ENCODE results near the gene HOXA10.

Gene HOXA10

DNA sequence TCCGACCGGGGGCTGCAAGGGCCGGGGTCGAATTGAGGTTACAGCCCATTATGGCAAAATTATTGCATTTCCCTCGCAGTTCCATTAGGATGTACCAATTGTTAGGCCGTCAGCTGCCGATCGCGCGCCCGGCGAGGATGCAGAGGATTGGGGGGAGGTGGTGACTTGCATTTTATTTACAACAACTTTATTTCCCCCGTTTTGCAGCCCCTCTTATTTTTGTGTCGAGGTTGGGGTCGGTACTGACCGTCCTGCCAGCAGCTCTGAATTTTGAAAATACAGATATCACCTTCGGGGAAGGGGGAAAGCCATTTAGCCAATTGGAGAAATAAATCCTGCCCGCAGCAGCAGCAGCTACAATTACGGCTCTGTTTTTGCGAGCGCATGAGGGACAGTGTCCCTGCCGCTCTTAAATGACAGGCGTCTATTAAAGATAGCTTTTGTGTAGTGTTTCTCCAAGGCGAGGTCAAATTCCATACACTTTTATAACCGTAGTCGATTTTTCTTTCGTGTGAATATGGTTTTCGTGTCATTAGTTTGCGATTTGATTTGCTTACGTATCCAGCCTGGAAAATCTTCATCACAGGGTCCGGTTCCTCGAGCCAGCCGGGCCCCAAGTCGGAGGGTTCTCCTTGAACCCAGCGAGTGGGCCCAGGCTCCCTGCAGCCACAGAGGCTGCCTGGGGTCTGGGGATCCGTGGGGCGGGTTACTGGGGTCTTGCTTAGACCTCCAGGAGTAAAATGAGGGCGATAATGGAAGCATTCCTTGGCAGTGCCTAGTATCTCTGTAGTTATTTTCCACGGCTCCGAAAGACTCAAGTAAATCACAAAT, 30.0 kb downstream of the HOXA10 start:
- DNase-seq (ENCODE audit: low spot score), result no peak

DNA sequence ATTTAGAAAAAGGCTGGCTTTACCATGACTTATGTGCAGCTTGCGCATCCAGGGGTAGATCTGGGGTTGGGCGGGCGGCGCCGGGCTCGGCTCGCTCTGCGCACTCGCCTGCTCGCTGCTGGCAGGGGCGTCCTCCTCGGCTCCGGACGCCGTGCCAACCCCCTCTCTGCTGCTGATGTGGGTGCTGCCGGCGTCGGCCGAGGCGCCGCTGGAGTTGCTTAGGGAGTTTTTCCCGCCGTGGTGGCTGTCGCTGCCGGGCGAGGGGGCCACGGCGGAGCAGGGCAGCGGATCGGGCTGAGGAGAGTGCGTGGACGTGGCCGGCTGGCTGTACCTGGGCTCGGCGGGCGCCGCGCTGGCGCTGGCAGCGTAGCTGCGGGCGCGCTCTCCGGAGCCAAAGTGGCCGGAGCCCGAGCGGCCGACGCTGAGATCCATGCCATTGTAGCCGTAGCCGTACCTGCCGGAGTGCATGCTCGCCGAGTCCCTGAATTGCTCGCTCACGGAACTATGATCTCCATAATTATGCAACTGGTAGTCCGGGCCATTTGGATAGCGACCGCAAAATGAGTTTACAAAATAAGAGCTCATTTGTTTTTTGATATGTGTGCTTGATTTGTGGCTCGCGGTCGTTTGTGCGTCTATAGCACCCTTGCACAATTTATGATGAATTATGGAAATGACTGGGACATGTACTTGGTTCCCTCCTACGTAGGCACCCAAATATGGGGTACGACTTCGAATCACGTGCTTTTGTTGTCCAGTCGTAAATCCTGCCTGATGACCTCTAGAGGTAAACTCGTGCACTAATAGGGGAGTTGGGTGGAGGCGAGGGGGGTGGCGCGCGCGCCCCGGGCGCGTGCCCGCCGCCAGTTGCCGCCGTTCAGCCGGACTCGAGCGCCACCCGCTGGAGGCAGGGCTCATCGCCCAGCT, 30.8 kb downstream of the HOXA10 start, which contains the start of gene HOXA5:
HOXA5 (minus strand) TSS at position 659 of the 927 bp plus-strand sequence; CDS start at position 585, 74 bp downstream.
- DNase-seq (ENCODE audit: low spot score), result no peak

DNA sequence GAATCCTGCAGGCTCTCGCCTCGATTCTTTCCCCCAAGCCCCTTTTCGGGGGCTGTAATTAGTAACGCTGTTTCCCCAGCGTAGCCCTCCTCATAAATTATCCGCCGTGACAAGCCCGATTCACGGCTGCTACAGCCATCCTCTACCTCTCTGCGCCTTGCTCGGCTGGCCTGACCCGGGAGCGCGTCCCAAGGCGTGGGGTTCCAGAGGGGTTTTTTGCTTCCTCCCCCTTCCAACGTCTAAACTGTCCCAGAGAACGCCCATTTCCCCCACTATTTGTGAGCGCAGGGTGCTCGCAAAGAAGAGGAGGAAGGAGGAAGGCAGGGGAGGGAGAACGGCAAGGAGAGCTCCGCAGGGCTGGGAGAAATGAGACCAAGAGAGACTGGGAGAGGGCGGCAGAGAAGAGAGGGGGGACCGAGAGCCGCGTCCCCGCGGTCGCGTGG, 31.5 kb downstream of the HOXA10 start:
- no peak for DNase-seq (ENCODE audit: low spot score)

DNA sequence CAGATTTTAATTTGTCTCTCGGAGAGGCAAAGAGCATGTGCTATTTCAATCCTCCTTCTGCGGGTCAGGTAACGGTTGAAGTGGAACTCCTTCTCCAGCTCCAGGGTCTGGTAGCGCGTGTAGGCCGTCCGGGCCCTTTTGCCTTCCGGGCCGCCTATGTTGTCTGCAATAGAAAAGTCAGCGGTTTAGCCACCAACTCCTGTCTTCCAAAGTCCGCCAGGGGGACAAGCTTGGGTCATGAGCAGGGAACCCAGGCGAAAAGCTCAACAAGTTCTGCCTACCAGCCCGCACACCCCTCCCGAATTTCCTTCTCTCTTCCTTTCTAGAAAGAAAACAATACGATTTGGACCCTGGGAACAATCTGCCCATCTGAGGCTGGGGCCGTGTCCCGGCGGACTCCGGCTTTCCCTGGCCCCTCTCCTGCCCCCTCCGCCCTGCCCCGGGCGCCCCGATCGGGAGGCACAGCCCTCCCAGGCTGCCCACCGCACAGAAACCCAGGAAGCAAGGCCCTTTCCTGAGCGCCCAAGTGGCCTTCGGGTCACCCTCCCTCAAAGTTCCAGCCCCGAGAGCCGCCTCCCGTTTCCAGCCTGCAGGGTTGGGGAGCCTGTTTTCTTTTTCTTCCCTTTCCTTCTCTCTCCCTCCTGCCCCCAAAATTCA, 32.1 kb downstream of the HOXA10 start:
- DNase-seq (ENCODE audit: low spot score), result no peak

DNA sequence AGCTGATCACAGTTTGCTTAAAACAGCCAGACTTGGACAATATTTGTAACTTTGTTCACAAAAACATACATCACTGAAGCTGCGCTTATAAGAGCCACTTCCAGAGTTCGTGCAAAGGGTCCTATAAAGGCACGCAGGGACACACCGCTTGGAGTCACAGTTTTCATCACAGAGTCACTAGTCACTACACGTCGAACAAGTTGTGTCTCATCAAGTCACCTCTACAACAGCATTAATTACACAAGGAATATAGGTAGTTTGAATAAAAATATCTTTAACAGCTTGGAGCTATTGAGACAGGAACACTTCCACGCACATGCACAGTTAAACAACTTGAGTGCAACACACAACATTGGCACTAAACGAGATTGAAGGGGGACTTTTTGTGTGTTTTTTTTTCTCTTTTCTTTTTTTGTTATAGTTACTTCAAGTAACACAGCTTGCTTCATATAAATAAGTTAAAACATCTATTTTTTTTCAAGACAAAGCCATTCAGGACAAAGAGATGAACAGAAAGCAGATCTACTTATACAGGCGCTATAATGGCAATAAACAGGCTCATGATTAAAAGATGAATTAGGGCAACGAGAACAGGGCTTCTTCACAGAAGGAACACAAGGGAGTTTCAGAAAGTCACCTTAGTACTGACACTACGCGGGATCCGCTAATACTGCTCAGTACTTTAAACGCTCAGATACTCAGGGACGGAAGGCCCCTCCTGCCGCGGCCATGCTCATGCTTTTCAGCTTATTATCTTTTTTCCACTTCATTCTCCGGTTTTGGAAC, 32.8 kb downstream of the HOXA10 start:
- DNase-seq (ENCODE audit: low spot score), result no peak

DNA sequence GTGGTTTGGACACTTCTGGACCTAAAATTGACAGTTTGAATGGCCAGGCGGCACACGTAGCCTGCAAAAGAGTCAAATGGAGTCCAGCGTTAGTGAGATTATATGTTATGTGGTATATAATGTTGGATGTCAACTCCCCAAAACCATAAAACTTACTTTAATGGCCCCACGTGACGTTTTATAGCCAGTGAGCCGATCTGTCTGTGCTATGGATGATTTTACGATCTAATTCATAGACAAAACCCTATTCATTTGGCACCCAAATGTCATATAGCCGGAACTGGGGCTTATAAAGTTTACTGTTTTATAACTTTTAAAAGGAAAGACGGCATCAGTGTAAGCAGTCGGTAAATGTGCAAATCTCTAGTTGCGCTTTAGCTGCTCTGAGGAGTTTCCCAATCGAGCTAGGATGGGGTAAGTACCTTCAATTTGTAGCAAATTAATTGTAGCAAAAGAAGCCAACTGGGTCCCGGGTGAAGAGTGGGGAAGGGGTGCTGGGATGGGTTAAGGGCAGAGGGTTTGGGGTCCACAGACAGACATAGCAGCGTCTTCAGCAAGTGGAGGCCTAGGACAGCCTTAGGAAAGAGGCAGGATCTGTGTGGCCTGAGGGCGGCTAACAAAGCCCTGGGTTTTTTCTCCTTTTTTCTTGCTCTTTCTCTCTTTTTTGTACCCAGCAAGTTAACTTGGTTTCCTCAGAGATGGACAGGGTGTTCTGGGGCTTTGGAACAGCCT, 33.8 kb downstream of the HOXA10 start:
- no peak for DNase-seq (ENCODE audit: low spot score)

DNA sequence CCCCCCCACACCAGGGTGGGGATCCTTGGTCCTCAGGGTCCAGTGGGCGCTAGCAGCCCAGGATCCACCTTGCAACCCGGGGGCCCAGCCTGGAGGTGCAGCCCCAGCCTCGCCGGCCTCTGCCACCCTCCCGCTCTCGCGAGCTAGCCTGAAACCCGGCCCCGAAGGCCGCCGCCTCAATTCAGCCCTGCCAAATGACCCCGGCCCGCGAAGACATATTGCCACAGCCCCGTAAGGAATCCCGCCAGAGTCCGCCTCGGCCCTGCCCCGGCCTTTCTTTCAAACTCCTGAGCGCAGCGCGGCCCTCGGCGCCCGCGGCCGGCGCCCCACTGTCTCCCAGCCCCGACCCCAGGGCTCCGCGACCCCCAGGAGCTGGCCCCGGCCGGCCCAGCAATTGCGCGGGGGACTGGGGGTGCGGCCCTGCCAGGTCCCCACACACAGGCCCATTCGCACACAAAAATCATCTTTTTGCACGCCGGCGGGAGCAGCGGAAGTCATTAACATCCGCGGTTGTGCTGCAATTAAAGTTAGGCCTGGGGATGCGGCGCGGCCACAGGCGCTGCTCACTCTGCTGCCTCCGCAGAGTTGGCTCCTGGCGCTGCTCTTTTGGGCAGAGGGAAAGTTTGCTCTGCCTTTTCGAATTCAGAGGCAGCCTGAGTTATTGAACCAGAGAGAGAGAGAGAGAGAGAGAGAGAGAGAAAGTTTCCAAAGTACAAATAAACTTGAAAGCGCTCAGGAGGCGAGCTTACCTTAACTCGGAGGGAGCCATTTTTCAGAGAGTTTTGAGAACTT, 34.6 kb downstream of the HOXA10 start:
- DNase-seq (ENCODE audit: low spot score), result no peak

DNA sequence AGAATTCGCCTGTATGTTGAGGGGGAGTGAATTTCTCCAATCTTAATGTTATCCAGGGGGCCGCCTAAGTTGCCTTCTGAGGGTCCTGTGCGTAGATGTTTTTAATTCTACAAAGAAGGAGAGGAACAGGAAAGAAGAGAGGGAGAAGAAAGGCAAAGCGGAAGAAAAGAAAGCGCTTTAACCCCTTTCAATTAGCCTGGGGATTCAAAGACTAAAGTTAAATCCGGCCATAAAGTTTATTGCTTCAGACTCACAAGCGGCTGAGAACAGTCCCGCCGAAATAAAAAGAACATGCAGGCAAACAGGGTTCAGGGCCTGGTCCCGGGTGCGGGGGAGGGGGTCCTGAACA, 35.2 kb downstream of the HOXA10 start:
- DNase-seq (ENCODE audit: low spot score), result no peak

DNA sequence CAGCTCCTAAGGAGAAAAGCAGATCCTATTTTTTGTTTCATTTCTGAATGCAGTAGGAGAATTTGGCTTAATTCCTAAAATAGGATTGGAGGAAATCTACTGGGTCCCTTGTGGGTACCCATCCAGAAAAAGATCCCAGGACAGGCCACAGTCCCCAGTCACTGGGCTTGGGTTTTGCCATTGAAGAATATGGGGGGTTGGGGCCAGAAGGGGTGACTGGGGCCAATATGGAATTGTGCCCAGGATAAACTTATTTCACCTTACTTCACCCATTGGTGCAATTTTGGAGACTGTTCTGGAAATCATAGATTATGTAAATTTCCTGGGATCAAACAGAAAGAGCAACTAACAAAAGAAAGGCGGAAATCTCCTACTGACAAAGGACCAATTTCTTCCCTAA, 35.6 kb downstream of the HOXA10 start:
- no peak for DNase-seq (ENCODE audit: low spot score)

DNA sequence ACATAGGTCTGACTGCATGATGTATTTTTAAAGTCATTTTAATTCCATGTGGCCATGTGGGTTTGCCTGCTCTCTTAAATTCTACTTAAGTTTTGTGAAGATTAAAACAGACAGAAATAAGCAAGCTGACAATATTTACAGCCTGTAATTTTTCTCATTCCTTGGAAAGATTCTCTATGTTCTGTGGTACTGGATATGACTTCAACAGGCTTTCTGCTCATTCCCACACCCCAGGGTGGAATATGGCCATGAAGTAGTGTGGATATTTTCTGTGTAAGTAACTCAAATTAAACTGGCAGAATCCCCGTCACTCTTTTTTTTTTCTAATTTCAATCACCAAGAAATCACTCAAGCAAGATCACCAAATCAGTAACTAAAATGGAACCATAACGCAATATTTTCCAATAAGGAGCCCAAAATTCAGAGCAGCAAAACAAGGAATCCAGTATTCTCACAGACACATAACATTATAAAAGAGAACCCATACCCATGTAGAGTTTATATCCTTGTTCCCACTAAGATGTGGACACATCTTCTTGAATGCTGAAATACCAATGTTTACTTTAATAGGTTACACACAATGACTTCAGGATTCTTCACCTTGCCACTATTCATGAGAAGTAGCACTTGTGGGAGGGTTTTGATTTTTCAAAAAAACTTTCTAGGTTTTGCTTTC, 36.3 kb downstream of the HOXA10 start:
- DNase-seq (ENCODE audit: low spot score), result no peak

DNA sequence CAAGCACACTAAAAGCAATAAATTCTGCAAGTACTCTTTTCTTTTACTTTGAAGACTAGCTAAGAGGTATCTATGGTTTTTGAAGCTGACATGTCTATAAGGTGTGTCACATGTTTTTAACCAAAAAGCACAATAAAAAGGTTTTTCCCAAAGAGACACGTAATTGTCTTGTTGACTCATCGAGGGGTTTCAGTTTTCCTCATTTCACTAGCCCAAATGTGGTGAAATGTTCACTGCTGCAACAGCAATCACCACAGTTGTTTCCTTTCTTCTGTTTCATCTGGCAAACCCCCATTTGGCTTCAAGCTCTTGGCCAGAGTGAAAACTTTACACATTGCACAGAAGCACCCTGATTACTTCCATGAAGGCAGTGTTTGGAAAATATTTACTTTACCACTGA, 39.7 kb downstream of the HOXA10 start:
- DNase-seq (ENCODE audit: low spot score), result peak; percentile 91

DNA sequence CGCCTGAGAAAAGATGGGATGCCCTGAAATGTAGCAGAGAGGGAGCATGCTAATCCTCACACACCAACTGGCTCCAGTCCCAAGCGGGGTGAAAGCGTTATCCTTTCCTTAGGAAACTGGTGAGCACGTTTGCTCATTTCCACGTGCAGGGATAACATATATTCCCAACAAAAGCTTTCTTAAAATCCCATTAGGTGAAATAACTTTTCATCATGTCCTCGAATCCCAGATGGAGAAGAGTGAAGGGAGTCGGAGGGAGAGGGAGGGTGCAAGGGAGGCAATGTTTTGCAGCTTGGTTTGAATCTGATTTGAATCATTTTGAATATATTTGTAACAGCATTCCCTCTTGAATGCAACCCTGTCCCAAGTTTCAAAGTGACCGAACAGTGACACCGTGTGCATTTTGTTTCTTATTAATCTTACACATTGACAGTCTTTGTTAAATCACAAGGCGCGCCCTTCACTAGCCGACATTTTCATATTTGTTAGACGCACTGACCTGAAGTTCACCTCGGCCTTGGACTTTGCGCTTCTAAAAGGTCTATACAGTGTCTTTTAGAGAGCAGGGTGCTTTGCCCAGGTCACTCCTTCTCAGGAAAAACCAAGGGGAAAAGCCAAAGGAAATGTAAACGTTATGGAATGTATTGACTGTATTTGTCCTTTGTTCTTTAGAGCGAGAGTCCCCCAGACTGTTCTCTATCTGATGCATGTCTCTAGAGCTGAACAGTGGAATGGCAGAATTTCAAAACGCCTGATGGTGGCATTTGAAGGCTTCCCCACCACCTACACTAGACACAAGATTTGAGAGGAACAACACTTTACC, 40.5 kb downstream of the HOXA10 start:
- no peak for DNase-seq (ENCODE audit: low spot score)

DNA sequence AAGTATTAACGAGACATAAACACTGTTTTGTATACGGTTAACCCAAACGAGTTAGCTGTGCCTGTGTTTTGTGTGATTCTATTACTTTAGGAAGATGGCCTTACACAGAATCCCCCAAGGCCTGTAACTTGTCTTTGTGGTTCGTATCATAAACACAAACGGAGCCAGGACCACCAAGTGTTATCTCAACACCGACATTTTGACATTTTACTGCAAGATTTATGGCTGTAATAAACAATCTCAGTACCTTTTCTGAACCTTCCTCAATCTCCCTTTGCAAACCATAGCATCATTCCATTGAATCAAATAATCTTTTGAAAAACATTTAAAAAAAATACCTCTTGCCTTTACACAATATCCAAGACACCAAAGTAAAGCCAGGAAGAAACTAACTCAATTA, 41.1 kb downstream of the HOXA10 start:
- no peak for DNase-seq (ENCODE audit: low spot score)

DNA sequence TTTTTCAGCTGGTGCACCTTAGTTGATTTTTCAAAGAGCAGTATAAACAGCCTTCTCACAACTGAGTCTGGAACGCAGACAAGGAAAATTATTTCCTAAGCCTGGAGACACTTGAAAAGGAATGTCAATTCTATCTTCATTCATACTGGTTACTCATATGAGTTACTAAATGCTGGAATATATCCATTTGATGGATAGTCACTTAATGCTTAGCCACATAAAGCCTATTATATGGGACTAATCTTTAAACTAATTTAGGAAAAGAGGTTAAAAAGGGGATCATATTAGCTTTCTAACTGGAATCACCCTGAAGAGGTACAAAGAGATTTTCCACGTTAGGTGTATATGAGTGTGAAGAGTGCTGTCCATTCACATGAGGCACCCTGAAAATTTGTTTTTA, 41.9 kb downstream of the HOXA10 start:
- no peak for DNase-seq (ENCODE audit: low spot score)

DNA sequence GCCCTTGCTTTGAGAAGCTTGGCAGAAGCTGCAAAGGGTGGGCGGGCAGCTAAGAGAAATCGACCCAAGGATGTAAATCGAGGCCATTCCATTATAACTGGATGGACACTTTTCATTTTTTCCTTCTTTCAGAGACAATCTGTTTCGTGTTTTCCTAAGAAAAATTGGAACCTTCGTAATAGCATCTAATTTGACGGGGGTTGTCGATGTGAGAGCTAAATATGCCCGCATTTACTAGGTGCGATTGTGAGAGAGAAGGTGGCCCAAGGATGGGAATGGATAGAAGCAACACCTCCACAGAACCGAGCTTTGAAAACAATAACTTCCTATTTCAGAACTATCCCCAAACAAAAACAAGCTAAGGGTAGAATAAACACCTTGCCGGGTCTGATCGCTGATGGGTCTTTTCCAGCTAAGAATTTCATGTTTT, 42.7 kb downstream of the HOXA10 start:
- DNase-seq (ENCODE audit: low spot score), result no peak

DNA sequence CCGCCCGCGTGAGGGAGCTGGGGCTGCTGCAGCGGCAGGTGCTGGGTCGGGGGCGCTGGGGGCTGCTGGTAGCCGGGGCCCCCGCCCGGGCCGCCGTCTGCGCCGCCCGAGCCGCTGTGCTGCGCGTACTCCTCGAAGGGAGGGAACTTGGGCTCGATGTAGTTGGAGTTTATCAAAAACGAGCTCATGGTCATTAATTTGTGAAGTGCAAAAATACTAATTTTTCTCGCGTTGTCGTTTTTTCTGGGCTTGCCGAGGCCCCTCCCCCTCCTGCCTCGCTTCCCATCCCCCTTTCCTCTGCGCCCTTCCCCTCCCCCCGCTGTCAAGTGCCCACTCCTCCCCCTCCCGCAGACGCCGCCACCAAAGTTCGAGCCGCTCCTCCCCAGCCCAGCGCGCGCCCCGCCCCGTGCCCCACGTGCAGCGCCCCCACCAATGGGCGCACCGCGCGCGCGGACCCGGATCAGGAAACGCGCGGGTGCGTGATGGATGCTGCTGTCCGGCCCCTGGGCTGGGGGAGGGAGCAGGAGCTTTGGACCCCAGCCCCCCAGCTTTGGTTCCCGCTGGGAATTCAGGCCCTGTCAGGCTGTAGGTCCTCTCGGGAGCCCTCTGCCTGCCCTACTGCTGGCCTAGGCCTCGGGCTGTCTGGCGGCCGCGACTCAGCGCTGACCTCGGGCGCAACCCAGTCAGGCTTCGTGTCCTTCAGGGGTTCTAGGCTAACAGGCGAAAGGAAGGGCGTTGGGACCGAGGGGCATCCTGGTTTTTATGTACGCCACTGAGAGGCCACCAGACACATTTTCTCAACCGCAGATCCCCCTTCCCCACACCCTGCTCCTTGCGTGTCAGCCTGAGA, 43.4 kb downstream of the HOXA10 start, which contains the start of gene HOXA4:
HOXA4 (minus strand) TSS at position 218 of the 850 bp plus-strand sequence; CDS start at position 194, 24 bp downstream.
- DNase-seq (ENCODE audit: low spot score), result peak; percentile 97

DNA sequence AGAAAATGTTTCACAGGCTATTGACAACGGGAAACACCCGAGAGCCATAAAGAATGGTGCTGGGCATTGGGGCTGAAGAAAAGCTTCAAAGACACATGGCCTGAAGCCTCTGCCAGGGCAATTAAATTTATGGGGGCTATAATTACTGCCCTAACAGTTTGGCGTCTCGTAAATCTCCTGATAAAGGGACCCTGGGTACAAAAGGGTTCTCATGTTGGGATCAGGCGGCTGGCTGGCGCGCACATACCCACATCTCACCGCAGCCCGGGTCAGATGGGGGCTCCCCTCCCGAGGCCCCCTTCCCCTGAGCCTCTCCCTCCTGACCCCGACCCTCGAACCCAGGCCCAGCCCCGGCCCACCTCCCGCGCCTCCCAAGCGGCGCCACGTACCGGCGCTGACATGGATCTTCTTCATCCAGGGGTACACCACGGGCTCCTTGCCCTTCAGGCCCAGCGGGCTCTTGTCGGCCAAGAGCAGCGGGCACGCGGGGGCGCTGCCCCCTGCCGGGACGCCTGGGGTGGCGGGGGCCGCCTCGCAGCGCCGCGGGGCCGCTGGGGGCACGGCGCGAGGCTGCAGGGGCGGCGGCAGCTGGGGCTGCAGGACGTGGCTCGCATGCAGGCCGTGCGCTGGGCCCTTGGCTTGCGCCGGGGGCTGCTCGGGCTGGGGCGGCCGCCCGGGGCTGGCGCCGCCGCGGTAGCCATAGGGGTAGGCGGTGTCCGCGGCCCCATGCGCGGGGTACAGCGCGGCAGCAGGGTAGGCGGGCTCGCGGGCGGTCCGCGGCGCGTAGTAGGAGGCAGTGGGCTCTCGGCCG, 44.2 kb downstream of the HOXA10 start:
- DNase-seq (ENCODE audit: low spot score), result peak; percentile 59

Data from AG08395 (cell line).